Measurements from ENCODE around the gene TRABD2A.
"Not testable (repeated sequence)": the region's sequence is repeated elsewhere in the genome, so short reads cannot be mapped to it uniquely, and the experiment has no call there.

Gene TRABD2A, protein sequence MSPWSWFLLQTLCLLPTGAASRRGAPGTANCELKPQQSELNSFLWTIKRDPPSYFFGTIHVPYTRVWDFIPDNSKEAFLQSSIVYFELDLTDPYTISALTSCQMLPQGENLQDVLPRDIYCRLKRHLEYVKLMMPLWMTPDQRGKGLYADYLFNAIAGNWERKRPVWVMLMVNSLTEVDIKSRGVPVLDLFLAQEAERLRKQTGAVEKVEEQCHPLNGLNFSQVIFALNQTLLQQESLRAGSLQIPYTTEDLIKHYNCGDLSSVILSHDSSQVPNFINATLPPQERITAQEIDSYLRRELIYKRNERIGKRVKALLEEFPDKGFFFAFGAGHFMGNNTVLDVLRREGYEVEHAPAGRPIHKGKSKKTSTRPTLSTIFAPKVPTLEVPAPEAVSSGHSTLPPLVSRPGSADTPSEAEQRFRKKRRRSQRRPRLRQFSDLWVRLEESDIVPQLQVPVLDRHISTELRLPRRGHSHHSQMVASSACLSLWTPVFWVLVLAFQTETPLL

DNA sequence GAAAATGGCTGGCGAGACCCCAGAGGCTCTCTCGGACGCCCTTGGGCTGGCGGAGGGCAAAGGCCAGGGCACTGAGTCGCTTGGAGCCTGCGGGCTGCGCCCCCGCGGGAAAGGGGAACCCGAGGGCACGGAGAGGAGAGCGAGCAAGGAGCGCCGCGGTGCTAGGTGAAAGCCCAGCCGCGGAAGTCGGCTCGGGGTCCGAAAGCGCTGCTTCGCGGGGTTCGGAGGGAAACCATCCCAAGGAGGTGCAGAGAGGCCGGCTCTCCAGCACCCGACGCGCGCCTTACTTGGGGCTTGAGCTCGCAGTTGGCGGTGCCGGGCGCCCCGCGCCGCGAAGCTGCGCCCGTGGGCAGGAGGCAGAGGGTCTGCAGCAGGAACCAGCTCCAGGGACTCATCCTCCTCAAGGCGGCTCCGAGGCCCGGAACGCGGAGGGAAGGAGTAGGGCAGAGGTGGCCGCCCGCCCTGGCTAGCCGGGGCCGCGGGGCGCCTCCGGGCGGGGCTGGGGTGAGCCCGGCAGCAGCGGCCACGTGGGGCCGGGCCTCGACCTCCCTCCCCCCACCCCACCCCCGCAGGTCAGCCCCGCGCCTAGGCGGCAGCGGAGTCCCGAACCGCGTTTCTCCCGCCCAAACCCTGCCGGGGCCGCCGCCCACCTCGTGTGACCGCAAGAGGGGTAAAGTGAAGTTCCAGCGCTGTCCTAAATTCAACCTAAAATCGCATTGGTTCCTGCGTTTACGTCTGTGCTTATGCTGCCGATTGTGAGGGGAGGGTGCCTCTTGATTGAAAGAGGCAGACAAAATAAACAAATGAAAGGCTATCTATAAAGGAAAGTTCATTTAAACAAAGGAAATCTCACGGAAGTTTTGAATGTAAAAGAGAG, at the start of gene TRABD2A:
TRABD2A (minus strand) TSS at position 440 of the 877 bp plus-strand sequence; CDS start at position 395, 45 bp downstream.
- Mint-ChIP-seq H3K4me1 (peaks cover 64% of the 10 kb centered on the region), H3K9me3 (no peaks in the 10 kb centered on the region), H3K36me3 (ENCODE audit: low read depth) (peaks cover 8% of the 10 kb centered on the region), H3K27me3 (no peaks in the 10 kb centered on the region), H3K4me3 (peak within 1 kb of the TSS; percentile 96), H3K27ac (peak within 1 kb of the TSS; percentile 97)
- ATAC-seq, result peak; percentile 50
- peak; percentile 82 for DNase-seq

- no peaks in the 10 kb centered on the region for H3K36me3 Mint-ChIP-seq (ENCODE audit: low read depth)
- ATAC-seq (no peak), DNase-seq (no peak)
- no peaks in the 10 kb centered on the region for H3K9me3 Mint-ChIP-seq
- no peaks in the 10 kb centered on the region for H3K27me3 Mint-ChIP-seq
- H3K4me3 Mint-ChIP-seq, result peak overlapping the region; percentile 89
- peaks cover 53% of the 10 kb centered on the region for H3K4me1 Mint-ChIP-seq
- H3K27ac Mint-ChIP-seq, result peak overlapping the region; percentile 90
These were observed 46.4 kb upstream of the TRABD2A start for GRCh38 chr2:84927275-84927627.

DNA sequence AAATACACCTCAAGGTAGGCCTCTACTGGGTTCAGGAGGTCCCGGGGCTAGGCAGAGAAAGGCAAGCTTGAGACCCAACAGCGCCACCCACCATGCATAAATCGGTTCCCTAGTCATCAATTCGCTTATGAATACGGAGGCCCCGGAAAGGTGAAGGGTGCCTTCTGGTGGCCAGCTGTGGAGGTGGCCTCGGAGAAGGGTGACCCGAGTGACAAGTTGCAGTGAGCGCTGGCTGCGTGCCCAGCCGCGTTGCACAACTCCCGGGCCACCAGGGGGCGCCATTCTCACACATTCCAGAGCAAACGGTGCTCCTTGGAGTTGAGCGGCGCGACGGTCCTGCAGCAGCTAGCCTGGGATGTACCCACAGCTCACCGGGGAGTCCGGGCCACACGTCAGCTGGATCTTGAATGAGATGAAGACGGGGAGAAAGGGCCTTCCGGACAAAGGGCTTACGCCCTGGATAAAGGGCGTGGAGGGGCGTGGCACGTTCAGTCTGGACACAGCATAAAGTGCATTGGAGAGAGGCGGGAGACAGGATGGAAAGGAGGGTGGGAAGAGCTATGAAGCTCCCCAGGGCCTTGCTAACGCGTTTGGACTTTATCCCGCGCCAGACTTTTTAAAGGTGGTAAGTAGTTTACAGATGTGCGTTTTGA, 45.0 kb upstream of the TRABD2A start:
- H3K27ac Mint-ChIP-seq, result peak overlapping the region; percentile 91
- H3K9me3 Mint-ChIP-seq, result no peaks in the 10 kb centered on the region
- peaks cover 45% of the 10 kb centered on the region for H3K4me1 Mint-ChIP-seq
- H3K36me3 Mint-ChIP-seq (ENCODE audit: low read depth), result no peaks in the 10 kb centered on the region
- no peaks in the 10 kb centered on the region for H3K27me3 Mint-ChIP-seq
- DNase-seq (peak; percentile 100), ATAC-seq (peak; percentile 88)
- H3K4me3 Mint-ChIP-seq, result peak overlapping the region; percentile 89

DNA sequence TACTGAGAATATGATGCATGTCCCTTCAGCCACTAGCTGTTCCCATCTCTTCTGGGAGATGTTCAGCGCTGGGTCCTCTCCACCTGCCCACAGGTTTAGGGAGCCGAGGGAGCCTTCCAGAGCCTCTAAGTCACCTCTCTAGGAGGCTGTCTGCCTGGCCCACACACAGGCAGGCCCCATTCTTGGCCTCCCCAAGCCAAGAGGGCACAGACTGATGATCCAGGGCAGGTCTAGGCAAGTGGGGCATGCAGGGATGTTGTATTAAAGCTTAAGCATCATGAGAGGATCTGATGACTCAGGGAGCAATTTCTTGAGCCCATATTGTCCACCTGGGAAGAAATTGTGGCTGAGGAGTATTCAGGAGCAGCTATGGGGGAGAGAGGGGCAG, 44.4 kb upstream of the TRABD2A start:
- H3K4me3 Mint-ChIP-seq, result peak overlapping the region; percentile 89
- no peaks in the 10 kb centered on the region for H3K9me3 Mint-ChIP-seq
- H3K27ac Mint-ChIP-seq, result peak overlapping the region; percentile 91
- ATAC-seq (peak; percentile 2), DNase-seq (no peak)
- peaks cover 46% of the 10 kb centered on the region for H3K4me1 Mint-ChIP-seq
- H3K36me3 Mint-ChIP-seq (ENCODE audit: low read depth), result no peaks in the 10 kb centered on the region
- no peaks in the 10 kb centered on the region for H3K27me3 Mint-ChIP-seq

DNA sequence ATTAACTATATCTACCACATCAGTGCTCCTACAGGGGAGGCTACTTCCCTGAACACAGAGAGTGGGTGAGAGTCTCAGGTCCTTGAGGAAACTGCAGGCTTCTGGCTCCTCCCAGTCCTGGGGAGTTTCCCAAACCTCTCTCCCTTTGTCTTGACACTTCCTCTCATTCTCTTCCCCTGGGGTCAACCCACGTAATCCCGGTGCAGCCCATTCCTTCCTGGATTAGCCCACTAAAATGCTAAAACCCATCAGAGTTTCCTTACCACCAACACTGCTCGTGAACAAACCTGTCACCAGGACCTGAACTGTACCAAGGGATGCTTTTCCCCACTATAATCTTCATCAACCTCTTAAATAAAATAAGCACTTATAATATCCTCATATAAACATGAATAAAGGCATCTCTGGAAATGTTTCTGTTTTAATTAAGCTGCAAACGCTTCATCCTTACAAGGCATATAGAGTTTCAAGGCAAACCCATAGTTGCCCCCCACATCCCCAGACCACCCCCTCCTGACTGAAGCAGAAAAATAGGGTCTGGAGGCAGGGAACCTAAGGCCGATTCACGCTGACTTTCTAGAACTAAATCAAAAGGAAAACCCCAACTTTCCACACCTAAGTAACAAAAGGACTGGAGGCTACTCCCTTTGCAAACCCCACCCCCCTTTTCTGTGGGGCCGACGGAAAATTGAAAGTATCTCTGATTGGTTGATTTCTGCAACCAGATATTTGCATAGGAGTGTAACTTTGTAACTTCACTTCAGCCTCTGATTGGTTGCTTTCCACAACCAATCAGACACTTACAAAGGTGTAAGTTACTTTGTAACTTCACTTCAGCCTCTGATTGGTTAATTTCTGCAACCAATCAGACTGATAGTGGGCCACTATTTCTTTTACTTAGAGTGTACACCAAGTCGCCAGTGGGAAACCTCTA, 43.6 kb upstream of the TRABD2A start:
- DNase-seq (peak; percentile 59), ATAC-seq (peak; percentile 9)
- Mint-ChIP-seq H3K4me1 (peaks cover 55% of the 10 kb centered on the region), H3K9me3 (no peaks in the 10 kb centered on the region), H3K4me3 (peak overlapping the region; percentile 65), H3K27ac (peak overlapping the region; percentile 91), H3K36me3 (ENCODE audit: low read depth) (no peaks in the 10 kb centered on the region), H3K27me3 (no peaks in the 10 kb centered on the region)

- Mint-ChIP-seq H3K9me3 (no peaks in the 10 kb centered on the region), H3K4me3 (no peak overlapping the region), H3K27ac (peak overlapping the region; percentile 50), H3K36me3 (ENCODE audit: low read depth) (no peaks in the 10 kb centered on the region), H3K27me3 (no peaks in the 10 kb centered on the region), H3K4me1 (peaks cover 70% of the 10 kb centered on the region)
- no peak for ATAC-seq
- DNase-seq, result no peak
These were observed 42.1 kb upstream of the TRABD2A start for GRCh38 chr2:84923009-84923408.

GRCh38 chr2:84919885-84920580, 39.1 kb upstream of the TRABD2A start:
- ATAC-seq (peak; percentile 93), DNase-seq (peak; percentile 60)
- Mint-ChIP-seq H3K27ac (peak overlapping the region; percentile 94), H3K27me3 (no peaks in the 10 kb centered on the region), H3K4me1 (peaks cover 59% of the 10 kb centered on the region), H3K36me3 (ENCODE audit: low read depth) (no peaks in the 10 kb centered on the region), H3K9me3 (no peaks in the 10 kb centered on the region), H3K4me3 (peak overlapping the region; percentile 68)

DNA sequence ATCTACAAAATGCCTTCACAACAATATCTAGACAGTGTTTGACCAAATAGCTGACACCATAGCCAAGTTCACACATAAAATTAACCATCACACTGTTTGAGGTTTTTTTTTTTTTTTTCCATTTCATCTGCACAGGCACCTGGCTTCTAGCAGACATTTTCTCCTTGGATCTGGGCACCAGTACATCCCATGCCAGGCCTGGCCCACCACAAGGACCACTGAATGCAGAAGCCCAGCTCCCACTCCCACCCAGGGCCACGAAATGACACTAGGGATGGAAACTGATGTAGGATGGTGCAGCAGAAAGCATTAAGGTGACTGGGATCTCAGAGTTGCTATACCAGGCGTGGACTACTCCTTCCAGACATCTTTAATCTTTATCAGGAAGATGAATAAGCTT, 37.5 kb upstream of the TRABD2A start:
- Mint-ChIP-seq H3K27ac (peak overlapping the region; percentile 94), H3K4me3 (peak overlapping the region; percentile 35), H3K9me3 (no peaks in the 10 kb centered on the region), H3K27me3 (no peaks in the 10 kb centered on the region), H3K4me1 (peaks cover 48% of the 10 kb centered on the region), H3K36me3 (ENCODE audit: low read depth) (no peaks in the 10 kb centered on the region)
- no peak for DNase-seq
- no peak for ATAC-seq

GRCh38 chr2:84917821-84918220, 36.9 kb upstream of the TRABD2A start:
- not testable (repeated sequence) for H3K9me3 Mint-ChIP-seq; H3K27me3 Mint-ChIP-seq; H3K36me3 Mint-ChIP-seq (ENCODE audit: low read depth); ATAC-seq; DNase-seq
- peak overlapping the region; percentile 94 for H3K27ac Mint-ChIP-seq
- H3K4me3 Mint-ChIP-seq, result peak overlapping the region; percentile 35
- peaks cover 44% of the 10 kb centered on the region for H3K4me1 Mint-ChIP-seq

DNA sequence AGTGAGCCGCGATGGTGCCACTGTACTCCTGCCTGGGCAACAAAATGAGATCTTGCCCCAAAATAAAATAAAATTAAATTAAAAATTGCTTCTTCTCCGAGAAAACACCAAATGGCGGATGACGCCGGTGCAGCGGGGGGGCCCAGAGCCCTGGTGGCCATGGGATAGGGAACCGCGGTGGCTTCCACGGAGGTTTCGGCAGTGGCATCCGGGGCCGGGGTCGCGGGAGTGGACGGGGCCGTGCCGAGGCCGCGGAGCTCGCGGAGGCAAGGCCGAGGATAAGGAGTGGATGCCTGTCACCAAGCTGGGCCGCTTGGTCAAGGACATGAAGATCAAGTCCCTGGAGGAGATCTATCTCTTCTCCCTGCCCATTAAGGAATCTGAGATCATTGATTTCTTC, 34.8 kb upstream of the TRABD2A start:
- ATAC-seq; H3K36me3 Mint-ChIP-seq (ENCODE audit: low read depth): not testable (repeated sequence)

DNA sequence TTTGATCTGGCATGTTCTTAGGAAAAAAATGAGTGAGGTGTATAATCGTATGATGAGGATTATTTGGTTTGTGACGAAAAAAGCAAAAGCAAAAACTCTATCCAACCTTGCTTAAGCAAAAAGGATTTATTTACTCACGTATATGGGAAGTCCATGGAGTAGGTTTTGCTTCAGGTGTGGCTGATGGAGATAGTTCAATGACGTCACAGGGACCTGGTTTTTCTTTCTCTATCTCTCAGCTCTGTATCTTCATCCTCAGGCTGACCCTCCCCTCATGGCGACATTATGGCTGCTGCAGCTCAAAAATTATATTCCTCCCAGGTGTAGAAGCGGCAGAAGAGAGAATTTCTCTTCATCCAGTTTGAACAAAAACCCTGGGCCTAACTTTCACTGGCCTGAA, 33.5 kb upstream of the TRABD2A start:
- DNase-seq, result no peak
- H3K4me3 Mint-ChIP-seq, result no peak overlapping the region
- no peaks in the 10 kb centered on the region for H3K27me3 Mint-ChIP-seq
- peaks cover 42% of the 10 kb centered on the region for H3K4me1 Mint-ChIP-seq
- H3K27ac Mint-ChIP-seq, result no peak overlapping the region
- H3K36me3 Mint-ChIP-seq (ENCODE audit: low read depth), result peaks cover 7% of the 10 kb centered on the region
- no peak for ATAC-seq
- peaks cover 10% of the 10 kb centered on the region for H3K9me3 Mint-ChIP-seq

More for the DNA sequence above, 34.8 kb upstream of the TRABD2A start:
- H3K27me3 Mint-ChIP-seq, H3K9me3 Mint-ChIP-seq, DNase-seq, H3K27ac Mint-ChIP-seq, H3K4me3 Mint-ChIP-seq: not testable (repeated sequence)
- peaks cover 52% of the 10 kb centered on the region for H3K4me1 Mint-ChIP-seq

DNA sequence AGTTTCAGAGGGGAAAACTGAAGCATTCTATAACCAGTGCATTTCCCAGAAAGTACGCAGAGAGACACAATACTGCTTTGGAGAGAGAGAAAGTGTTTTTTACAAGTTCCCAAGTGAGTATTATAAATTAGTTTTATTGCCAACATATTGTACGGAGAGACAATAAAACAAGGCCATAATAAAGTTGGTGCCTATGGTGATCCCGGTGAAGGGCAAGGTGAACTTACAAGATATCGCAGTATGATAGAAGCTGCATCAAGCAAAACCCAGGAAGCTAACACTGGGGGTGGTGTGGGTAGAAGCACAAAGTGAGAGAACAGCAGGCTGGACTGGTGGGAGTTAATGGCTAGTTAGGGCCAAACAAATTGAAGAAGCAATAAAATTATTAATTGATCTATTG, 32.1 kb upstream of the TRABD2A start:
- no peaks in the 10 kb centered on the region for H3K27me3 Mint-ChIP-seq
- no peak overlapping the region for H3K27ac Mint-ChIP-seq
- DNase-seq (no peak), ATAC-seq (no peak)
- peaks cover 18% of the 10 kb centered on the region for H3K9me3 Mint-ChIP-seq
- no peak overlapping the region for H3K4me3 Mint-ChIP-seq
- H3K4me1 Mint-ChIP-seq, result peaks cover 42% of the 10 kb centered on the region
- H3K36me3 Mint-ChIP-seq (ENCODE audit: low read depth), result peaks cover 20% of the 10 kb centered on the region

- no peak for DNase-seq
- H3K36me3 Mint-ChIP-seq (ENCODE audit: low read depth), result peaks cover 34% of the 10 kb centered on the region
- no peak overlapping the region for H3K4me3 Mint-ChIP-seq
- H3K9me3 Mint-ChIP-seq, result peaks cover 18% of the 10 kb centered on the region
- H3K27ac Mint-ChIP-seq, result no peak overlapping the region
- ATAC-seq, result no peak
- no peaks in the 10 kb centered on the region for H3K27me3 Mint-ChIP-seq
- peaks cover 41% of the 10 kb centered on the region for H3K4me1 Mint-ChIP-seq
These were observed 30.3 kb upstream of the TRABD2A start for GRCh38 chr2:84911135-84911678.

Data from activated naive CD8-positive, alpha-beta T cell treated with anti-CD3 and anti-CD28 coated beads, Interleukin-2, amount 50 U/mL, for 24 hours (primary cell).